Measurements from ENCODE around the gene LSM6.

The LSM6 gene

GRCh38 chr4:146186041-146186440 lies 10.5 kb downstream of the LSM6 start:
- H3K36me3 ChIP-seq (ENCODE audit: control insufficient read depth, insufficient read depth, low read length), result peaks cover 54% of the 10 kb centered on the region
- no peak overlapping the region for H3K27ac ChIP-seq (ENCODE audit: low read depth, low read length)
- no peaks in the 10 kb centered on the region for H3K27me3 ChIP-seq (ENCODE audit: control insufficient read depth, insufficient read depth, low read length)
- H3K4me3 ChIP-seq (ENCODE audit: low read depth, low read length), result no peak overlapping the region
- no peak overlapping the region for H3K9ac ChIP-seq (ENCODE audit: low read length)
- no peaks in the 10 kb centered on the region for H3K4me1 ChIP-seq (ENCODE audit: control insufficient read depth, insufficient read depth, low read length)
- H3K9me3 ChIP-seq (ENCODE audit: control insufficient read depth, insufficient read depth, low read depth, low read length), result no peaks in the 10 kb centered on the region

DNA sequence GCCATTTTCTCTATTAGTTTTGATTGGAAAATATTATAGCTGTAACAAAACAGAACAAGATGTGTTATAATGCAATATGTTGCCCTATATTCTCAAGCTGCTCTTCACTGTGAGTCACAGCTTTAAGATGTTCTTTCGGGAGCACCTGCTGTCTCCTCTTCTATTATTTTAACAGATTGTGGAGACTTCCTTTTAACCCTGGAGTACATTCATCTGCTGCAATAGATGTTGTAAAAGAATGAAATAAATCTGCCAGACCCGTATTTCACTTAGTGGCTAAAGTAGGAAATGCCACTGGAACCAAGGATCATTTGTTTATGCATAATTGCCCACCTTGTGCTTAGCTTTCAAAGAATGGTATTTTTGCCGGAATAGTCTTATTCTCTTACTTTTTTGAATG lies 11.1 kb downstream of the LSM6 start:
- no peak overlapping the region for H3K9ac ChIP-seq (ENCODE audit: low read length)
- H3K27ac ChIP-seq (ENCODE audit: low read depth, low read length), result no peak overlapping the region
- H3K9me3 ChIP-seq (ENCODE audit: control insufficient read depth, insufficient read depth, low read depth, low read length), result no peaks in the 10 kb centered on the region
- no peak overlapping the region for H3K4me3 ChIP-seq (ENCODE audit: low read depth, low read length)
- H3K4me1 ChIP-seq (ENCODE audit: control insufficient read depth, insufficient read depth, low read length), result no peaks in the 10 kb centered on the region
- H3K36me3 ChIP-seq (ENCODE audit: control insufficient read depth, insufficient read depth, low read length), result peaks cover 59% of the 10 kb centered on the region
- H3K27me3 ChIP-seq (ENCODE audit: control insufficient read depth, insufficient read depth, low read length), result no peaks in the 10 kb centered on the region

DNA sequence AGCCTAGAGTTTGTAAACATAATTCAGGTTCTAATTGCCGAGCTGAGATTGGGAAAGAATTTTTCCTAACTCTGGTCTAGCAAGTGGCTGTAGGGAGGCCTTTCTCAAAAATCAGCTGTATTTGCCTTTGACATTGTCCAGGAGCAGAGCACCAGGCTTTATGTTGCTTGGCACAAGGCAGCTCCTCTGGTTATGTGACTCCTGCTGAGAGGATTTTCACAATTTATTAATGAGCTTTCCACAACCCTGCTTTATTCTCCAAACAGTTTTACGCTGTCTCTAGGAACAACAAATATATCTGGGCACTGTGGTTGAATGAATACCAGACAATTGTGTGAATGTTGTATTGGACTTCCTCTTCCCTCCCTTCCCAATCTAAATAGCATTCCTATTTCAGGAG lies 14.9 kb downstream of the LSM6 start:
- no peaks in the 10 kb centered on the region for H3K4me1 ChIP-seq (ENCODE audit: control insufficient read depth, insufficient read depth, low read length)

DNA sequence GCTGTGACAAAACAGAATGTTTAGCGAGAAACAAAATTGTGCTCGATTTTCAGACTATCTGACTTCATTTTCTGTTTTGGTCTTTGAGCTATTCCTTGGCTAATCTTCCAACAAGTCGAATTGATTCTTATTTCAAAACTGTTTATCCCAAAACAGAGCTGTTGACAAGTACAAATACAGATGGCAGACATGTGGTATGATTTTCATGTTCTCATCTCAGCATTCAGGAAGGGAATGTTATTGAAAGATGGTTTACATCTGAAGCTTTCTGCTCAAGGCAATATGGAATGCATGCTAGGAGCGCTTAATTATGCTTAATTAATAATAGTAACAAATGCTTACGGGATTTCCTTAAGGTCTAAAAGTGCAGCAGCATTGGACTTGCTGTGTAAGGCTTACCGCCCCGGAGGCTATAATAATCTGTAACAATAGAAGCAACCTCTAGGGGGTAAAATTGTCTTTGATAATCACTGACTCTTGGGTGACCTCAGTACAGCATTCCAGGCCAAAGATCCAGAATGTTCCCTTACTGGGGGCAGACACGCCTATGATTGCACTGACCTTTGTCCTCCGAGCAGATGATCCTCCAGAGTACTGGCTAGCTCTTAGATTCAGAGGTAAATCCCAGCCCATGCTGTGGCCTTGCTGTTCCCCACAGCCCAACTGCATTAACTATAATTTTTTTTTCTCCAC lies 16.4 kb downstream of the LSM6 start:
- H3K27me3 ChIP-seq (ENCODE audit: control insufficient read depth, insufficient read depth, low read length), result no peaks in the 10 kb centered on the region
- no peaks in the 10 kb centered on the region for H3K4me1 ChIP-seq (ENCODE audit: control insufficient read depth, insufficient read depth, low read length)
- H3K27ac ChIP-seq (ENCODE audit: low read depth, low read length), result no peak overlapping the region
- no peak overlapping the region for H3K9ac ChIP-seq (ENCODE audit: low read length)
- no peaks in the 10 kb centered on the region for H3K9me3 ChIP-seq (ENCODE audit: control insufficient read depth, insufficient read depth, low read depth, low read length)
- H3K36me3 ChIP-seq (ENCODE audit: control insufficient read depth, insufficient read depth, low read length), result peaks cover 48% of the 10 kb centered on the region
- no peak overlapping the region for H3K4me3 ChIP-seq (ENCODE audit: low read depth, low read length)

More for the DNA sequence above, 14.9 kb downstream of the LSM6 start:
- H3K27ac ChIP-seq (ENCODE audit: low read depth, low read length), result no peak overlapping the region
- no peak overlapping the region for H3K9ac ChIP-seq (ENCODE audit: low read length)
- H3K9me3 ChIP-seq (ENCODE audit: control insufficient read depth, insufficient read depth, low read depth, low read length), result no peaks in the 10 kb centered on the region
- H3K4me3 ChIP-seq (ENCODE audit: low read depth, low read length), result no peak overlapping the region
- H3K27me3 ChIP-seq (ENCODE audit: control insufficient read depth, insufficient read depth, low read length), result no peaks in the 10 kb centered on the region
- H3K36me3 ChIP-seq (ENCODE audit: control insufficient read depth, insufficient read depth, low read length), result peaks cover 54% of the 10 kb centered on the region

GRCh38 chr4:146193628-146194027 lies 18.1 kb downstream of the LSM6 start:
- Histone ChIP-seq H3K36me3 (ENCODE audit: control insufficient read depth, insufficient read depth, low read length) (peaks cover 35% of the 10 kb centered on the region), H3K9ac (ENCODE audit: low read length) (no peak overlapping the region), H3K27me3 (ENCODE audit: control insufficient read depth, insufficient read depth, low read length) (no peaks in the 10 kb centered on the region), H3K27ac (ENCODE audit: low read depth, low read length) (no peak overlapping the region), H3K4me1 (ENCODE audit: control insufficient read depth, insufficient read depth, low read length) (no peaks in the 10 kb centered on the region), H3K4me3 (ENCODE audit: low read depth, low read length) (no peak overlapping the region), H3K9me3 (ENCODE audit: control insufficient read depth, insufficient read depth, low read depth, low read length) (no peaks in the 10 kb centered on the region)

DNA sequence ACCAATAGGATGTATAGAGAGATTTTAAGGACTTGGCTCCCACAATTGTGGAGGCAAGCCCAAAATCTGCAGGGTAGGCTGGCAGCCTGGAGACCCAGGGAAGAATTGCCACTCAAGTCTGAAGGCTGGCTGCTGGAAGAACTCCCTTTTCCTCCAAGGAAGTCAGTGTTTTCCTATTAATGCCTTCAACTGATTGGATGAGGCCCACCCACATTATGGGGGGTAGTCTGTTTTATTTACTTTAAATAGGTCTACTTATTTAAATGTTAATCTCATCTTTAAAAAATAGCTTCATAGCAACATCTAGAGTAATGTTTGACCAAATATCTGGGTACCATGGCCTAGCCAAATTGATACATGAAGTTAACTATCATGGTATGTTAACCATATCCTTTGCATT lies 18.7 kb downstream of the LSM6 start:
- no peak overlapping the region for H3K9ac ChIP-seq (ENCODE audit: low read length)
- H3K27ac ChIP-seq (ENCODE audit: low read depth, low read length), result no peak overlapping the region
- H3K4me3 ChIP-seq (ENCODE audit: low read depth, low read length), result no peak overlapping the region
- no peaks in the 10 kb centered on the region for H3K9me3 ChIP-seq (ENCODE audit: control insufficient read depth, insufficient read depth, low read depth, low read length)
- H3K4me1 ChIP-seq (ENCODE audit: control insufficient read depth, insufficient read depth, low read length), result no peaks in the 10 kb centered on the region
- no peaks in the 10 kb centered on the region for H3K27me3 ChIP-seq (ENCODE audit: control insufficient read depth, insufficient read depth, low read length)
- peaks cover 30% of the 10 kb centered on the region for H3K36me3 ChIP-seq (ENCODE audit: control insufficient read depth, insufficient read depth, low read length)

DNA sequence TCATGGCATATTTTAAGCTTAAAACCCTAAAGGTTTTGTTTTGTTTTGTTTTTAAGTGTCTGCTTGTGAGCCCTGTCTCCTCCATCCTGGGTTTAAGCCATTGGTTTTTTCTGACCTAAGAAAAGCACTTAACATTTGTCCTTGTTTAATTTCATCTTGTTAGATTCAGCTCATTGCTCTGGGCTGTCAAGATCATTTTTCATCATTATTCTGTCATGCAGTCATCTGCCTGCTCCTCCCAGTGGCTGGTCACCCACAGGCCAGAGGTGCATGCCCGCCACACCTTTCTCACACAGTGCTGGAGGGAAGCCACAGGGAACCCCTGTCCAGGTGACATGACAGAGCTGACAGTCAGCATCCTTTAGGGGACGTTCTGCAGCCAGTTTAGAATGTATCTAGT lies 27.1 kb downstream of the LSM6 start:
- H3K36me3 ChIP-seq (ENCODE audit: control insufficient read depth, insufficient read depth, low read length), result no peaks in the 10 kb centered on the region
- H3K4me1 ChIP-seq (ENCODE audit: control insufficient read depth, insufficient read depth, low read length), result no peaks in the 10 kb centered on the region
- no peak overlapping the region for H3K27ac ChIP-seq (ENCODE audit: low read depth, low read length)
- no peaks in the 10 kb centered on the region for H3K27me3 ChIP-seq (ENCODE audit: control insufficient read depth, insufficient read depth, low read length)
- H3K4me3 ChIP-seq (ENCODE audit: low read depth, low read length), result no peak overlapping the region
- H3K9ac ChIP-seq (ENCODE audit: low read length), result no peak overlapping the region
- no peaks in the 10 kb centered on the region for H3K9me3 ChIP-seq (ENCODE audit: control insufficient read depth, insufficient read depth, low read depth, low read length)

DNA sequence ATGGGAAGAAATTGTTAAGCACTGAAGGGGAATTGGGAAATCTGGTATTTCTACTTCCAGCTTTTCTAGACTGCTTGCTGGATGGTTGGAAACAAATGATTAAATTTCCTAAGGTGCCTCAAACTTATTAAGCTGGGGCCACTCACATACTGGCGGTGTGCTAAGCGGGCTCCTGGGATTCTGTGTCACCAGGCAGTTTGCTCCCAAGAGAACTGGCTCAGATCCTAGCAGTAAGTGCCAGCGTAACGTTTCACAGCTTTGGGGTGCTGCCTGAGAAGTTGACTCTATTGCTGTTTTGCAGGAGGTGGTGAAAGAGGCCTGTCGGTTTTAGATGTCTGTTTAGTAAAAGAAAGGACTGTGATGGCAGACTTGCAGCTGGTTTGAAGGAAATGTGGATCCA lies 31.9 kb downstream of the LSM6 start:
- H3K36me3 ChIP-seq (ENCODE audit: control insufficient read depth, insufficient read depth, low read length), result no peaks in the 10 kb centered on the region
- H3K4me3 ChIP-seq (ENCODE audit: low read depth, low read length), result no peak overlapping the region
- H3K4me1 ChIP-seq (ENCODE audit: control insufficient read depth, insufficient read depth, low read length), result no peaks in the 10 kb centered on the region
- no peak overlapping the region for H3K9ac ChIP-seq (ENCODE audit: low read length)
- H3K27ac ChIP-seq (ENCODE audit: low read depth, low read length), result no peak overlapping the region
- H3K27me3 ChIP-seq (ENCODE audit: control insufficient read depth, insufficient read depth, low read length), result no peaks in the 10 kb centered on the region
- H3K9me3 ChIP-seq (ENCODE audit: control insufficient read depth, insufficient read depth, low read depth, low read length), result no peaks in the 10 kb centered on the region

- no peak overlapping the region for H3K4me3 ChIP-seq (ENCODE audit: low read depth, low read length)
- no peak overlapping the region for H3K9ac ChIP-seq (ENCODE audit: low read length)
- H3K4me1 ChIP-seq (ENCODE audit: control insufficient read depth, insufficient read depth, low read length), result no peaks in the 10 kb centered on the region
- no peaks in the 10 kb centered on the region for H3K9me3 ChIP-seq (ENCODE audit: control insufficient read depth, insufficient read depth, low read depth, low read length)
- no peaks in the 10 kb centered on the region for H3K27me3 ChIP-seq (ENCODE audit: control insufficient read depth, insufficient read depth, low read length)
- no peak overlapping the region for H3K27ac ChIP-seq (ENCODE audit: low read depth, low read length)
- H3K36me3 ChIP-seq (ENCODE audit: control insufficient read depth, insufficient read depth, low read length), result no peaks in the 10 kb centered on the region
Observed at GRCh38 chr4:146210890-146211289, 35.4 kb downstream of the LSM6 start.

GRCh38 chr4:146211440-146211839 lies 35.9 kb downstream of the LSM6 start:
- Histone ChIP-seq H3K27ac (ENCODE audit: low read depth, low read length) (no peak overlapping the region), H3K9ac (ENCODE audit: low read length) (no peak overlapping the region), H3K9me3 (ENCODE audit: control insufficient read depth, insufficient read depth, low read depth, low read length) (no peaks in the 10 kb centered on the region), H3K27me3 (ENCODE audit: control insufficient read depth, insufficient read depth, low read length) (no peaks in the 10 kb centered on the region), H3K4me3 (ENCODE audit: low read depth, low read length) (no peak overlapping the region), H3K36me3 (ENCODE audit: control insufficient read depth, insufficient read depth, low read length) (no peaks in the 10 kb centered on the region), H3K4me1 (ENCODE audit: control insufficient read depth, insufficient read depth, low read length) (no peaks in the 10 kb centered on the region)

- Histone ChIP-seq H3K36me3 (ENCODE audit: control insufficient read depth, insufficient read depth, low read length) (no peaks in the 10 kb centered on the region), H3K9ac (ENCODE audit: low read length) (no peak overlapping the region), H3K27ac (ENCODE audit: low read depth, low read length) (no peak overlapping the region), H3K4me1 (ENCODE audit: control insufficient read depth, insufficient read depth, low read length) (no peaks in the 10 kb centered on the region), H3K4me3 (ENCODE audit: low read depth, low read length) (no peak overlapping the region), H3K27me3 (ENCODE audit: control insufficient read depth, insufficient read depth, low read length) (no peaks in the 10 kb centered on the region), H3K9me3 (ENCODE audit: control insufficient read depth, insufficient read depth, low read depth, low read length) (no peaks in the 10 kb centered on the region)
Observed at GRCh38 chr4:146212781-146213180, 37.3 kb downstream of the LSM6 start.

- Histone ChIP-seq H3K4me3 (ENCODE audit: low read depth, low read length) (no peak within 1 kb of the TSS), H3K27ac (ENCODE audit: low read depth, low read length) (no peak within 1 kb of the TSS), H3K9ac (ENCODE audit: low read length) (no peak within 1 kb of the TSS), H3K27me3 (ENCODE audit: control insufficient read depth, insufficient read depth, low read length) (no peaks in the 10 kb centered on the region), H3K36me3 (ENCODE audit: control insufficient read depth, insufficient read depth, low read length) (no peaks in the 10 kb centered on the region), H3K9me3 (ENCODE audit: control insufficient read depth, insufficient read depth, low read depth, low read length) (no peaks in the 10 kb centered on the region), H3K4me1 (ENCODE audit: control insufficient read depth, insufficient read depth, low read length) (no peaks in the 10 kb centered on the region)
Observed at GRCh38 chr4:146214238-146214637, 38.7 kb downstream of the LSM6 start, which contains the start of gene REELD1. Gene REELD1 (plus strand): TSS chr4:146214538. CDS start chr4:146216953, 2,415 bp downstream.
